Uterus (tissue), 2 donors: Measurements from ENCODE around the gene MRPL37.

Source experiments
- POLR2A ChIP-seq, 2 donors: fragments of 450-650 bp; IDR thresholded peaks; one replicate each; pipeline ENCODE4 v1.6.1; 2016; ENCODE audit warnings: antibody characterized with exemption in 2 of 2, mild to moderate bottlenecking in 1 of 2, moderate library complexity in 1 of 2
- TF ChIP-seq, protein P1 (sequence below), 4 experiments: fragments of 200-600 bp in 2 of 4; fragments of 450-650 bp in 2 of 4; sonication (generic) in 2 of 4; IDR thresholded peaks; one replicate each; pipeline ENCODE4 v1.5.1; 2016 to 2019; ENCODE audit warnings: antibody characterized with exemption in 4 of 4, mild to moderate bottlenecking in 2 of 4, moderate library complexity in 1 of 4

- TF ChIP-seq, protein P1, sequence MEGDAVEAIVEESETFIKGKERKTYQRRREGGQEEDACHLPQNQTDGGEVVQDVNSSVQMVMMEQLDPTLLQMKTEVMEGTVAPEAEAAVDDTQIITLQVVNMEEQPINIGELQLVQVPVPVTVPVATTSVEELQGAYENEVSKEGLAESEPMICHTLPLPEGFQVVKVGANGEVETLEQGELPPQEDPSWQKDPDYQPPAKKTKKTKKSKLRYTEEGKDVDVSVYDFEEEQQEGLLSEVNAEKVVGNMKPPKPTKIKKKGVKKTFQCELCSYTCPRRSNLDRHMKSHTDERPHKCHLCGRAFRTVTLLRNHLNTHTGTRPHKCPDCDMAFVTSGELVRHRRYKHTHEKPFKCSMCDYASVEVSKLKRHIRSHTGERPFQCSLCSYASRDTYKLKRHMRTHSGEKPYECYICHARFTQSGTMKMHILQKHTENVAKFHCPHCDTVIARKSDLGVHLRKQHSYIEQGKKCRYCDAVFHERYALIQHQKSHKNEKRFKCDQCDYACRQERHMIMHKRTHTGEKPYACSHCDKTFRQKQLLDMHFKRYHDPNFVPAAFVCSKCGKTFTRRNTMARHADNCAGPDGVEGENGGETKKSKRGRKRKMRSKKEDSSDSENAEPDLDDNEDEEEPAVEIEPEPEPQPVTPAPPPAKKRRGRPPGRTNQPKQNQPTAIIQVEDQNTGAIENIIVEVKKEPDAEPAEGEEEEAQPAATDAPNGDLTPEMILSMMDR (IDR thresholded peaks at IDR 0.05) = no peak
- TF ChIP-seq POLR2A (IDR thresholded peaks at IDR 0.05) = no peak
These were observed 22.7 kb downstream of the MRPL37 start for GRCh38 chr1:54222711-54223110.
